ENCODE data around the gene CYP11A1. TPM values are rescaled to one million over a fixed set of nuclear protein-coding genes. Genes with fewer than 3 reads are reported as not detected.

CYP11A1 gene
- total RNA-seq, 1 donor from 2014 or later, result not detected

DNA sequence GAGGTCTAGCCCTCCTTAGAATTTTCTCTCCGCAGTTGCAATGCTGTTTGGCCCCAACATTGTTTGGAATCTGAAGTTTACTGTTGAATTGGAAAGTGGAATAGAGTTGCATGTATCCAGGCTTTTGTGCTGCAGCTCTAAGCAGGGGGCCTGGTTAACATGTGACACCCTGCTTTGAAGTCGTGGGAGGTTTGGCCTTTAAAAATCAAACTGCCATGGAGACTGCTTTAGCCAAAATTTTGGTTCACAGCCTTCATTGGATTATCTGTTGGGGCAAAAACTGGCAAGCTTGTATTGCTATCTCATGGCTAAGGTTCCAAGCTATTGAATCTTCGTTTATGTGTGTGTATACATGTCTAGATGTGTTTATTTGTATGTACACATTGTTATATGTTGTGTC, 15.8 kb downstream of the CYP11A1 start:
- H3K27me3 ChIP-seq (ENCODE audit: control insufficient read depth, insufficient read depth, low read length), result peaks cover 2% of the 10 kb centered on the region
- DNase-seq (ENCODE audit: low read depth), result no peak
- no peak overlapping the region for H3K4me3 ChIP-seq (ENCODE audit: low read depth, low read length)
- no peak for FAIRE-seq
- H3K36me3 ChIP-seq (ENCODE audit: control insufficient read depth, insufficient read depth, low read length), result no peaks in the 10 kb centered on the region
- TF ChIP-seq, protein P1, sequence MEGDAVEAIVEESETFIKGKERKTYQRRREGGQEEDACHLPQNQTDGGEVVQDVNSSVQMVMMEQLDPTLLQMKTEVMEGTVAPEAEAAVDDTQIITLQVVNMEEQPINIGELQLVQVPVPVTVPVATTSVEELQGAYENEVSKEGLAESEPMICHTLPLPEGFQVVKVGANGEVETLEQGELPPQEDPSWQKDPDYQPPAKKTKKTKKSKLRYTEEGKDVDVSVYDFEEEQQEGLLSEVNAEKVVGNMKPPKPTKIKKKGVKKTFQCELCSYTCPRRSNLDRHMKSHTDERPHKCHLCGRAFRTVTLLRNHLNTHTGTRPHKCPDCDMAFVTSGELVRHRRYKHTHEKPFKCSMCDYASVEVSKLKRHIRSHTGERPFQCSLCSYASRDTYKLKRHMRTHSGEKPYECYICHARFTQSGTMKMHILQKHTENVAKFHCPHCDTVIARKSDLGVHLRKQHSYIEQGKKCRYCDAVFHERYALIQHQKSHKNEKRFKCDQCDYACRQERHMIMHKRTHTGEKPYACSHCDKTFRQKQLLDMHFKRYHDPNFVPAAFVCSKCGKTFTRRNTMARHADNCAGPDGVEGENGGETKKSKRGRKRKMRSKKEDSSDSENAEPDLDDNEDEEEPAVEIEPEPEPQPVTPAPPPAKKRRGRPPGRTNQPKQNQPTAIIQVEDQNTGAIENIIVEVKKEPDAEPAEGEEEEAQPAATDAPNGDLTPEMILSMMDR (IDR thresholded peaks at IDR 0.05; ENCODE audit: insufficient read depth, low read length, severe bottlenecking), result no peak

GRCh38 chr15:74350295-74351275, 16.9 kb downstream of the CYP11A1 start:
- TF ChIP-seq, protein P1 (IDR thresholded peaks at IDR 0.05; ENCODE audit: insufficient read depth, low read length, severe bottlenecking), result no peak
- FAIRE-seq (no peak), DNase-seq (ENCODE audit: low read depth) (no peak)
- Histone ChIP-seq H3K4me3 (ENCODE audit: low read depth, low read length) (no peak overlapping the region), H3K36me3 (ENCODE audit: control insufficient read depth, insufficient read depth, low read length) (no peaks in the 10 kb centered on the region), H3K27me3 (ENCODE audit: control insufficient read depth, insufficient read depth, low read length) (peaks cover 2% of the 10 kb centered on the region)

- Histone ChIP-seq H3K27me3 (ENCODE audit: control insufficient read depth, insufficient read depth, low read length) (no peaks in the 10 kb centered on the region), H3K36me3 (ENCODE audit: control insufficient read depth, insufficient read depth, low read length) (no peaks in the 10 kb centered on the region), H3K4me3 (ENCODE audit: low read depth, low read length) (no peak overlapping the region)
- DNase-seq (ENCODE audit: low read depth), result no peak
- TF ChIP-seq, protein P1 (IDR thresholded peaks at IDR 0.05; ENCODE audit: insufficient read depth, low read length, severe bottlenecking), result no peak
- FAIRE-seq, result no peak
These were observed 18.1 kb downstream of the CYP11A1 start for GRCh38 chr15:74349241-74349778.

DNA sequence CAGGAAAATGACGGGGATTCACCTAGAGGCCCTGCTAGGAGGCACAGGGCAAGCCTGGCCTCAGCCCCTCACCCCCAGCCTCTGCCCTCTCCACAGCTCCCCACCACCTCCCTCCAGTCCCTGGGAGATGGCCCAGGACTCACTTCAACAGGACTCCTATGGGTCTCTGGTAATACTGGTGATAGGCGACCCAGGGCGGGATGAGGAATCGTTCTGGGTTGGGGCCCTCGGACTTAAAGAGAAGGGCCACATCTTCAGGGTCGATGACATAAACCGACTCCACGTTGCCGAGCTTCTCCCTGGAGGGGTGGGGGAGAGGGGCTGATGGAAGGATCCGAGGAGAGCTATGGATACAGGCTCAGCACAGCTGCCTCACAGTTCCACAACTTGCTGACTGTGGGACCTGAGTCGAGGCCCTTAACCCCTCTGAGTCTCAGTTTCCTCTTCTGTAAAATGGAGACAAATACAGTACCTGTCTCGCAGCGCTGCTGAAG, 19.6 kb downstream of the CYP11A1 start:
- no peaks in the 10 kb centered on the region for H3K27me3 ChIP-seq (ENCODE audit: control insufficient read depth, insufficient read depth, low read length)
- DNase-seq (ENCODE audit: low read depth) (no peak), FAIRE-seq (no peak)
- no peaks in the 10 kb centered on the region for H3K36me3 ChIP-seq (ENCODE audit: control insufficient read depth, insufficient read depth, low read length)
- TF ChIP-seq, protein P1 (IDR thresholded peaks at IDR 0.05; ENCODE audit: insufficient read depth, low read length, severe bottlenecking), result no peak
- no peak overlapping the region for H3K4me3 ChIP-seq (ENCODE audit: low read depth, low read length)

- DNase-seq (ENCODE audit: low read depth), result peak; percentile 42
- TF ChIP-seq, protein P1 (IDR thresholded peaks at IDR 0.05; ENCODE audit: insufficient read depth, low read length, severe bottlenecking), result no peak
- FAIRE-seq, result no peak
- H3K27me3 ChIP-seq (ENCODE audit: control insufficient read depth, insufficient read depth, low read length), result no peaks in the 10 kb centered on the region
- no peak overlapping the region for H3K4me3 ChIP-seq (ENCODE audit: low read depth, low read length)
- H3K36me3 ChIP-seq (ENCODE audit: control insufficient read depth, insufficient read depth, low read length), result no peaks in the 10 kb centered on the region
These were observed 22.4 kb downstream of the CYP11A1 start for GRCh38 chr15:74345051-74345450.
